Activated T-cell treated with anti-CD3 and anti-CD28 coated beads, Interleukin-2, amount 50 U/mL, for 48 hours (primary cell): ENCODE data around the gene LYZL1.
"Not testable (repeated sequence)": the region's sequence is repeated elsewhere in the genome, so short reads cannot be mapped to it uniquely, and the experiment has no call there.

Experiments used
- DNase-seq, 2 experiments: peaks; one replicate each; pipeline ENCODE4 v3.0.0-alpha.2; 2020

The LYZL1 gene

GRCh38 chr10:29343607-29344038 is 54.8 kb downstream of the LYZL1 start:
- DNase-seq = no peak

GRCh38 chr10:29344073-29344820 is 55.4 kb downstream of the LYZL1 start:
- no peak for DNase-seq

- DNase-seq = no peak
Observed at GRCh38 chr10:29345144-29345909, 56.5 kb downstream of the LYZL1 start.

- DNase-seq = no peak
Observed at GRCh38 chr10:29345910-29346209, 57.0 kb downstream of the LYZL1 start.

- DNase-seq = no peak
Observed at GRCh38 chr10:29346296-29347001, 57.6 kb downstream of the LYZL1 start.

GRCh38 chr10:29348836-29349235 is 60.0 kb downstream of the LYZL1 start:
- DNase-seq = no peak

GRCh38 chr10:29353305-29353704 is 64.4 kb downstream of the LYZL1 start:
- no peak for DNase-seq

GRCh38 chr10:29353887-29354561 is 65.2 kb downstream of the LYZL1 start:
- DNase-seq = no peak

- no peak for DNase-seq
Observed at GRCh38 chr10:29355411-29355991, 66.6 kb downstream of the LYZL1 start.

- DNase-seq = no peak
Observed at GRCh38 chr10:29356931-29357330, 68.1 kb downstream of the LYZL1 start.

- DNase-seq = no peak
Observed at GRCh38 chr10:29358010-29358616, 69.2 kb downstream of the LYZL1 start.

GRCh38 chr10:29360215-29360853 is 71.5 kb downstream of the LYZL1 start:
- not testable (repeated sequence) for DNase-seq
